Activated CD4-positive, alpha-beta T cell treated with anti-CD3 and anti-CD28 coated beads, Interleukin-10, Interleukin-2, amounts not matched to agents 100 ng/mL and 50 ng/mL, durations not matched to agents 16 hours and 8 hours (primary cell): Measurements from ENCODE around the gene DCAF12L1.

Source experiments
- DNase-seq: peaks from one replicate; pipeline ENCODE4 v3.0.0-alpha.2; 2020

The DCAF12L1 gene

GRCh38 chrX:126552313-126553022, at the start of gene DCAF12L1:
Gene DCAF12L1, minus strand, starts transcription at chrX:126552814. Its CDS starts 206 bp downstream, at chrX:126552608.
- no peak for DNase-seq

GRCh38 chrX:126580877-126581276, 28.3 kb upstream of the DCAF12L1 start:
- no peak for DNase-seq

- no peak for DNase-seq
These were observed 23.3 kb upstream of the DCAF12L1 start for GRCh38 chrX:126575911-126576310.

GRCh38 chrX:126557151-126557550, 4.5 kb upstream of the DCAF12L1 start:
- no peak for DNase-seq

- DNase-seq, result no peak
These were observed 795 bp downstream of the DCAF12L1 start for GRCh38 chrX:126551725-126552312.

GRCh38 chrX:126551306-126551705, 1.3 kb downstream of the DCAF12L1 start:
- no peak for DNase-seq

- DNase-seq, result no peak
These were observed 1.8 kb downstream of the DCAF12L1 start for GRCh38 chrX:126550816-126551215.

- no peak for DNase-seq
These were observed 42.7 kb downstream of the DCAF12L1 start for GRCh38 chrX:126509923-126510322.
